HCT116 (cell line): ENCODE measurements around the gene SLC6A6. TPM values are rescaled to one million over a fixed set of nuclear protein-coding genes. Genes with fewer than 3 reads are reported as not detected.

Source experiments
- ATAC-seq: fragments of 200-7000 bp; cut with Tn5 transposase; 2 replicates; pipeline ENCODE4 v1.9.1; 2020; ENCODE audit warnings: mild to moderate bottlenecking, moderate library complexity
- BruUV-seq: library from RNA; stranded (reverse); fragments of 400-500 nt; replicated peaks from 2 replicates; lab custom pipeline; 2021; lab: Mats Ljungman, UMichigan
- CTCF ChIA-PET: fragments of 300-600 bp; sonication (Branson Sonifier 250); formaldehyde crosslinking; loops from one replicate; lab custom pipeline; 2021; ENCODE audit warnings: antibody characterized with exemption; lab: Charles Lee
- POLR2A ChIA-PET: fragments of 300-600, 350-600 bp; sonication (Branson Sonifier 250); formaldehyde crosslinking; loops from one replicate; lab custom pipeline; 2021; ENCODE audit warnings: antibody characterized with exemption; lab: Charles Lee
- RAD21 ChIA-PET, 2 experiments: fragments of 300-600 bp; sonication (Branson Sonifier 250); formaldehyde crosslinking; loops; one replicate each; lab custom pipeline; 2023; ENCODE audit warnings: low total read pairs in 2 of 2; ENCODE audit not compliant: uncharacterized antibody in 2 of 2, unreplicated experiment in 2 of 2, low non-redundant PET in 1 of 2; lab: Charles Lee
- DNase-seq: peaks from one replicate; pipeline ENCODE4 v3.0.0-alpha.2; 2010; ENCODE audit warnings: low read depth, low spot score
- H2AFZ ChIP-seq: fragments of 200-600 bp; shearing (Covaris generic), sonication (generic); 2 replicates; pipeline ENCODE4 v1.6.1; 2017; ENCODE audit warnings: low read depth, mixed run types, mixed read lengths, antibody characterized with exemption, low read length; ENCODE audit not compliant: poor library complexity, severe bottlenecking
- H3K27ac ChIP-seq: 2 replicates; pipeline ENCODE4 v1.5.1; 2012; ENCODE audit warnings: low read depth, low read length
- H3K27me3 ChIP-seq: fragments of 200-600 bp; sonication (generic); 2 replicates; pipeline ENCODE4 v1.6.1; 2016; ENCODE audit warnings: mixed run types, low read length, mixed read lengths; ENCODE audit not compliant: insufficient read depth
- H3K36me3 ChIP-seq, 2 experiments: fragments of 200-500 bp in 1 of 2; fragments of 200-600 bp in 1 of 2; sonication (Bioruptor generic) in 1 of 2; sonication (generic) in 1 of 2; 2 replicates each; pipeline versions ENCODE4 v1.5.1 to v1.6.1; 2014 to 2016; ENCODE audit warnings: low read length in 2 of 2, inconsistent platforms in 1 of 2, mixed read lengths in 1 of 2, mixed run types in 1 of 2; ENCODE audit not compliant: insufficient read depth in 2 of 2, control insufficient read depth in 1 of 2
- H3K4me1 ChIP-seq, 2 experiments: fragments of 200-600 bp in 1 of 2; sonication (generic) in 1 of 2; 2 replicates each; pipeline versions ENCODE4 v1.5.1 to v1.6.1; 2012 to 2017; ENCODE audit warnings: low read length in 2 of 2, inconsistent platforms in 1 of 2, mild to moderate bottlenecking in 1 of 2, mixed read lengths in 1 of 2, mixed run types in 1 of 2, moderate library complexity in 1 of 2; ENCODE audit not compliant: insufficient read depth in 2 of 2, control insufficient read depth in 1 of 2
- H3K4me2 ChIP-seq: fragments of 200-600 bp; sonication (generic); 2 replicates; pipeline ENCODE4 v1.6.1; 2017; ENCODE audit warnings: mixed run types, low read length, mixed read lengths
- H3K4me3 ChIP-seq, 2 experiments: fragments of 200-600 bp in 1 of 2; sonication (generic) in 1 of 2; replicated peaks in 1 of 2; 2 replicates each; pipeline ENCODE4 v1.5.1; 2011 to 2016; ENCODE audit warnings: low read length in 2 of 2, control low read depth in 1 of 2, low read depth in 1 of 2, mild to moderate bottlenecking in 1 of 2, mixed read lengths in 1 of 2, mixed run types in 1 of 2
- H3K79me2 ChIP-seq: fragments of 200-600 bp; sonication (generic); 2 replicates; pipeline ENCODE4 v1.6.1; 2017; ENCODE audit warnings: mild to moderate bottlenecking, mixed run types, low read length, moderate library complexity, mixed read lengths; ENCODE audit not compliant: insufficient read depth
- H3K9ac ChIP-seq: fragments of 200-600 bp; sonication (generic); 2 replicates; pipeline ENCODE4 v1.6.1; 2016; ENCODE audit warnings: low read length, mixed read lengths
- H3K9me2 ChIP-seq: fragments of 200-600 bp; sonication (generic), shearing (Covaris generic); 2 replicates; pipeline ENCODE4 v1.6.1; 2017; ENCODE audit warnings: mixed run types, mild to moderate bottlenecking, moderate library complexity; ENCODE audit not compliant: insufficient read depth
- H3K9me3 ChIP-seq, 2 experiments: fragments of 200-500 bp in 1 of 2; fragments of 200-600 bp in 1 of 2; sonication (Bioruptor generic) in 1 of 2; sonication (generic) in 1 of 2; 2 replicates each; pipeline ENCODE4 v1.6.1; 2014 to 2017; ENCODE audit warnings: low read length in 2 of 2, mixed read lengths in 2 of 2, inconsistent platforms in 1 of 2, low read depth in 1 of 2, mild to moderate bottlenecking in 1 of 2, mixed run types in 1 of 2, moderate library complexity in 1 of 2; ENCODE audit not compliant: control insufficient read depth in 1 of 2, insufficient read depth in 1 of 2
- H4K20me1 ChIP-seq: fragments of 200-600 bp; sonication (generic), shearing (Covaris generic); 2 replicates; pipeline ENCODE4 v1.6.1; 2017; ENCODE audit warnings: mixed run types, mild to moderate bottlenecking, moderate library complexity; ENCODE audit not compliant: insufficient read depth
- CBX3 ChIP-seq: IDR thresholded peaks from 2 replicates; pipeline ENCODE4 v1.6.1; 2012; ENCODE audit warnings: low read depth
- CEBPB ChIP-seq: IDR thresholded peaks from 2 replicates; pipeline ENCODE4 v1.6.1; 2012; ENCODE audit warnings: low read depth
- EGR1 ChIP-seq: IDR thresholded peaks from 2 replicates; pipeline ENCODE4 v1.6.1; 2012; ENCODE audit warnings: low read depth
- ELF1 ChIP-seq: IDR thresholded peaks from 2 replicates; pipeline ENCODE4 v1.6.1; 2012; ENCODE audit warnings: low read depth, borderline replicate concordance
- EZH2phosphoT487 ChIP-seq: fragments of 200-600 bp; IDR thresholded peaks from 2 replicates; pipeline ENCODE4 v1.6.1; 2018; ENCODE audit warnings: antibody characterized with exemption, borderline replicate concordance
- FOSL1 ChIP-seq: IDR thresholded peaks from 2 replicates; pipeline ENCODE4 v1.6.1; 2012; ENCODE audit warnings: low read depth
- POLR2A ChIP-seq: IDR thresholded peaks from 2 replicates; pipeline ENCODE4 v1.7.0; 2011; ENCODE audit warnings: borderline replicate concordance; ENCODE audit not compliant: insufficient read depth, insufficient read length; ENCODE audit errors: extremely low read depth
- POLR2AphosphoS5 ChIP-seq: IDR thresholded peaks from 2 replicates; pipeline ENCODE4 v1.6.1; 2011; ENCODE audit warnings: mild to moderate bottlenecking, low read depth, low read length, moderate library complexity
- RAD21 ChIP-seq: IDR thresholded peaks from 2 replicates; pipeline ENCODE4 v1.6.1; 2012; ENCODE audit warnings: low read depth, mild to moderate bottlenecking
- SIN3A ChIP-seq: IDR thresholded peaks from 2 replicates; pipeline ENCODE4 v1.6.1; 2012; ENCODE audit warnings: low read depth
- SP1 ChIP-seq: IDR thresholded peaks from 2 replicates; pipeline ENCODE4 v1.6.1; 2012; ENCODE audit warnings: low read depth
- SRF ChIP-seq: IDR thresholded peaks from 2 replicates; pipeline ENCODE4 v1.6.1; 2012; ENCODE audit warnings: low read depth
- TCF7L2 ChIP-seq: IDR thresholded peaks from 2 replicates; pipeline ENCODE4 v1.7.0; 2011; ENCODE audit warnings: borderline replicate concordance, inconsistent platforms; ENCODE audit not compliant: insufficient read depth, insufficient read length; ENCODE audit errors: extremely low read depth
- YY1 ChIP-seq: IDR thresholded peaks from 2 replicates; pipeline ENCODE4 v1.6.1; 2011; ENCODE audit warnings: low read length, low read depth, moderate library complexity, mild to moderate bottlenecking; ENCODE audit not compliant: insufficient replicate concordance; ENCODE audit errors: extremely low read depth
- ZFX ChIP-seq: fragments of 450-650 bp; IDR thresholded peaks from 2 replicates; pipeline ENCODE4 v1.6.1; 2017
- ZNF274 ChIP-seq: fragments of 200-500 bp; sonication (Bioruptor generic); IDR thresholded peaks from 2 replicates; pipeline ENCODE4 v1.6.1; 2014; ENCODE audit warnings: mild to moderate bottlenecking, low read depth, low read length, inconsistent platforms
- intact Hi-C: fragments of 100-400 bp; cut with micrococcal nuclease; formaldehyde crosslinking; loops from 2 replicates; pipeline ENCODE4 v1.10.0; 2022
- total RNA-seq: library from RNA; stranded (reverse); gene quantifications from one replicate; pipeline ENCODE4 v1.2.1, GENCODE V29; 2021; ENCODE audit not compliant: unreplicated experiment
- TF ChIP-seq, protein P1 (sequence below), 3 experiments: fragments of 200-600 bp in 1 of 3; sonication (generic) in 1 of 3; IDR thresholded peaks in 2 of 3; conservative IDR thresholded peaks in 1 of 3; 2 replicates each; pipeline ENCODE4 v1.5.1; 2012 to 2017; ENCODE audit warnings: low read depth in 2 of 3, low read length in 2 of 3, antibody characterized with exemption in 1 of 3, borderline replicate concordance in 1 of 3, control low read depth in 1 of 3, mild to moderate bottlenecking in 1 of 3, mixed read lengths in 1 of 3, mixed run types in 1 of 3, moderate library complexity in 1 of 3; ENCODE audit not compliant: insufficient read depth in 1 of 3
- TF ChIP-seq, protein P2 (sequence below): IDR thresholded peaks from 2 replicates; pipeline ENCODE4 v1.6.1; 2012; ENCODE audit warnings: low read depth
- TF ChIP-seq, protein P3 (sequence below): IDR thresholded peaks from 2 replicates; pipeline ENCODE4 v1.6.1; 2012
- TF ChIP-seq, protein P4 (sequence below): IDR thresholded peaks from 2 replicates; pipeline ENCODE4 v1.6.1; 2012

SLC6A6 gene
- total RNA-seq, 1 experiment from 2014 or later = 36.3 TPM

DNA sequence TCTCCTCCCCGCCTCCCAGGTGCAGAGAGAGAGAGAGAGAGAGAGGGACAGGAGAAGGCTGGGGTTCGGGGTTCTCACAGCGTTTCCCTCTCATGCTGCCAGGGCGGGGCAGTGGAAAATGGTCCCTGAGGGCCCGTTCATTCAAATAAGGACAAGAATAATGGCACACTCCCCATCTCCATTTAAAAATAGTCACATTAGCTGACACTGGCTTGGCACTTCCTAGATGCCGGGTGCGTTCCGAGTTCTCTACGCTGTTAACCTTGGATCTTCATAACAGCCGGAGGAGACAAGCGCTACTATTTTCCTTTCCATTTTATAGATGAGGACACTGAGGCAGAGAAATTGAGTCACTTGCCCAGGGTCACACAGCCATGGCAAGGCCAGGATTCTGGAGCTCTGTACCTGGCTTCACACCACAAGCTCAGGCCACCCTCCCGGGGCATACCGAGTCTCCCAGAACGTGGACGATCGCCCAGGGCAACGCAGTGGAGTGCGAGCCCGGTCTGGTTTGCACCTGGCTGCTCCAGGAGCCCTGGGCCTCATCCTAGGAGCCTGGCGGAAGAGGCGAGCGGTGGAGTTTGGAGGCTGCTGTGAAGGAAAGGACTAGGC lies 608 bp upstream of the SLC6A6 start:
- TF ChIP-seq, protein P1, sequence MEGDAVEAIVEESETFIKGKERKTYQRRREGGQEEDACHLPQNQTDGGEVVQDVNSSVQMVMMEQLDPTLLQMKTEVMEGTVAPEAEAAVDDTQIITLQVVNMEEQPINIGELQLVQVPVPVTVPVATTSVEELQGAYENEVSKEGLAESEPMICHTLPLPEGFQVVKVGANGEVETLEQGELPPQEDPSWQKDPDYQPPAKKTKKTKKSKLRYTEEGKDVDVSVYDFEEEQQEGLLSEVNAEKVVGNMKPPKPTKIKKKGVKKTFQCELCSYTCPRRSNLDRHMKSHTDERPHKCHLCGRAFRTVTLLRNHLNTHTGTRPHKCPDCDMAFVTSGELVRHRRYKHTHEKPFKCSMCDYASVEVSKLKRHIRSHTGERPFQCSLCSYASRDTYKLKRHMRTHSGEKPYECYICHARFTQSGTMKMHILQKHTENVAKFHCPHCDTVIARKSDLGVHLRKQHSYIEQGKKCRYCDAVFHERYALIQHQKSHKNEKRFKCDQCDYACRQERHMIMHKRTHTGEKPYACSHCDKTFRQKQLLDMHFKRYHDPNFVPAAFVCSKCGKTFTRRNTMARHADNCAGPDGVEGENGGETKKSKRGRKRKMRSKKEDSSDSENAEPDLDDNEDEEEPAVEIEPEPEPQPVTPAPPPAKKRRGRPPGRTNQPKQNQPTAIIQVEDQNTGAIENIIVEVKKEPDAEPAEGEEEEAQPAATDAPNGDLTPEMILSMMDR (IDR thresholded peaks at IDR 0.05 in 2 of 3, conservative IDR thresholded peaks at IDR 0.05 in 1 of 3; ENCODE audit: borderline replicate concordance in 1 of 3, insufficient read depth in 1 of 3, low read depth in 2 of 3, low read length in 2 of 3) = no peak
- TF ChIP-seq FOSL1 = no peak
- TF ChIP-seq RAD21 = no peak
- TF ChIP-seq ELF1 = no peak
- no peak for TF ChIP-seq SIN3A
- TF ChIP-seq, protein P2, sequence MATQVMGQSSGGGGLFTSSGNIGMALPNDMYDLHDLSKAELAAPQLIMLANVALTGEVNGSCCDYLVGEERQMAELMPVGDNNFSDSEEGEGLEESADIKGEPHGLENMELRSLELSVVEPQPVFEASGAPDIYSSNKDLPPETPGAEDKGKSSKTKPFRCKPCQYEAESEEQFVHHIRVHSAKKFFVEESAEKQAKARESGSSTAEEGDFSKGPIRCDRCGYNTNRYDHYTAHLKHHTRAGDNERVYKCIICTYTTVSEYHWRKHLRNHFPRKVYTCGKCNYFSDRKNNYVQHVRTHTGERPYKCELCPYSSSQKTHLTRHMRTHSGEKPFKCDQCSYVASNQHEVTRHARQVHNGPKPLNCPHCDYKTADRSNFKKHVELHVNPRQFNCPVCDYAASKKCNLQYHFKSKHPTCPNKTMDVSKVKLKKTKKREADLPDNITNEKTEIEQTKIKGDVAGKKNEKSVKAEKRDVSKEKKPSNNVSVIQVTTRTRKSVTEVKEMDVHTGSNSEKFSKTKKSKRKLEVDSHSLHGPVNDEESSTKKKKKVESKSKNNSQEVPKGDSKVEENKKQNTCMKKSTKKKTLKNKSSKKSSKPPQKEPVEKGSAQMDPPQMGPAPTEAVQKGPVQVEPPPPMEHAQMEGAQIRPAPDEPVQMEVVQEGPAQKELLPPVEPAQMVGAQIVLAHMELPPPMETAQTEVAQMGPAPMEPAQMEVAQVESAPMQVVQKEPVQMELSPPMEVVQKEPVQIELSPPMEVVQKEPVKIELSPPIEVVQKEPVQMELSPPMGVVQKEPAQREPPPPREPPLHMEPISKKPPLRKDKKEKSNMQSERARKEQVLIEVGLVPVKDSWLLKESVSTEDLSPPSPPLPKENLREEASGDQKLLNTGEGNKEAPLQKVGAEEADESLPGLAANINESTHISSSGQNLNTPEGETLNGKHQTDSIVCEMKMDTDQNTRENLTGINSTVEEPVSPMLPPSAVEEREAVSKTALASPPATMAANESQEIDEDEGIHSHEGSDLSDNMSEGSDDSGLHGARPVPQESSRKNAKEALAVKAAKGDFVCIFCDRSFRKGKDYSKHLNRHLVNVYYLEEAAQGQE = no peak
- TF ChIP-seq CEBPB = no peak
- TF ChIP-seq SP1 = no peak
- no peak for TF ChIP-seq TCF7L2
- TF ChIP-seq, protein P3, sequence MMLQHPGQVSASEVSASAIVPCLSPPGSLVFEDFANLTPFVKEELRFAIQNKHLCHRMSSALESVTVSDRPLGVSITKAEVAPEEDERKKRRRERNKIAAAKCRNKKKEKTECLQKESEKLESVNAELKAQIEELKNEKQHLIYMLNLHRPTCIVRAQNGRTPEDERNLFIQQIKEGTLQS = no peak
- TF ChIP-seq EGR1 = no peak
- TF ChIP-seq POLR2AphosphoS5 = no peak
- no peak for TF ChIP-seq ZNF274
- TF ChIP-seq ZFX = no peak
- TF ChIP-seq, protein P4, sequence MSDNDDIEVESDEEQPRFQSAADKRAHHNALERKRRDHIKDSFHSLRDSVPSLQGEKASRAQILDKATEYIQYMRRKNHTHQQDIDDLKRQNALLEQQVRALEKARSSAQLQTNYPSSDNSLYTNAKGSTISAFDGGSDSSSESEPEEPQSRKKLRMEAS = no peak
- no peak for TF ChIP-seq SRF
- no peak for TF ChIP-seq YY1
- no peak for TF ChIP-seq CBX3
- TF ChIP-seq EZH2phosphoT487 = no peak
- TF ChIP-seq POLR2A = no peak
- no peak for DNase-seq
- H4K20me1 ChIP-seq = no peaks in the 10 kb centered on the region
- no peak for ATAC-seq
- no peaks in the 10 kb centered on the region for H3K9me2 ChIP-seq
- ChIA-PET CTCF (interaction anchor here (1.2 to 2.1 kb wide), 4 partner anchors 27 to 198 kb away, joined by 3 to 8 read pairs (median 6); no protein-coding TSS in a partner anchor), POLR2A (interaction anchor here (0.7 to 1.8 kb wide), 5 partner anchors 10 to 52 kb away, joined by 3 to 5 read pairs (median 3); no protein-coding TSS in a partner anchor), RAD21 (no interaction called here)
- H3K79me2 ChIP-seq = peaks cover 41% of the 10 kb centered on the region
- peak overlapping the region; percentile 43 for H2AFZ ChIP-seq
- no peaks in the 10 kb centered on the region for H3K36me3 ChIP-seq
- no peaks in the 10 kb centered on the region for H3K9me3 ChIP-seq
- no peaks in the 10 kb centered on the region for H3K27me3 ChIP-seq
- intact Hi-C loops = loop anchor here (2.0 kb wide), 1 partner anchor 51 kb away; no protein-coding TSS in a partner anchor
- H3K4me2 ChIP-seq = peak overlapping the region; percentile 97
- H3K4me1 ChIP-seq = peaks cover 33 to 39% of the 10 kb centered on the region in 2 experiments
- H3K27ac ChIP-seq = peak overlapping the region; percentile 78
- H3K4me3 ChIP-seq = peak overlapping the region; percentile 93 to 98
- H3K9ac ChIP-seq = peak overlapping the region; percentile 93
- BruUV-seq = TSS peak; percentile 87
